Endometrium (tissue), 2 donors: ENCODE measurements around the gene CDKAL1.
"Not testable (repeated sequence)": the region's sequence is repeated elsewhere in the genome, so short reads cannot be mapped to it uniquely, and the experiment has no call there.

Experiments used
- FAIRE-seq: peaks from 2 replicates; lab custom pipeline; 2012; peaks lifted over from hg19 to GRCh38; lab: Jason Lieb, UNC
- donor health status: control.
- donor health status: control.

CDKAL1 gene

DNA sequence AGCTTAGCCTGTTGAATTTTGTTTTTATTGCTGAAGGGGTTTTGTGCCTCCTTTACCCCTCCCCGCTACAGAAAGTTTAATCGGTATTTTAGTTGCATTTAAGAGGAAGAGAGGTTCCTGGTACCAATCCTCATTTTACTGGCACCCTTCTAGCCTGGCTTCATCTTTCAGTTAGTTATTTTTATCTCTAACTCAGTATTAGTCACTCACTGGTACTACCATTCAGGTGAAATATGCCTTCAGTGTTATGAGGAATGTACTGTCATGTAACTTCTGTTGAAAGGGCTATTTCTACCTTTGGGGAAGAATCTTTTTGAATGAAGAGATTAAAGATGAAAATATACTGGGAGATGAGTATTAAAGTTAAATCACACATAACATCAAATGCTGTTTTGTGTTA is 211.8 kb downstream of the CDKAL1 start:
- no peak for FAIRE-seq

DNA sequence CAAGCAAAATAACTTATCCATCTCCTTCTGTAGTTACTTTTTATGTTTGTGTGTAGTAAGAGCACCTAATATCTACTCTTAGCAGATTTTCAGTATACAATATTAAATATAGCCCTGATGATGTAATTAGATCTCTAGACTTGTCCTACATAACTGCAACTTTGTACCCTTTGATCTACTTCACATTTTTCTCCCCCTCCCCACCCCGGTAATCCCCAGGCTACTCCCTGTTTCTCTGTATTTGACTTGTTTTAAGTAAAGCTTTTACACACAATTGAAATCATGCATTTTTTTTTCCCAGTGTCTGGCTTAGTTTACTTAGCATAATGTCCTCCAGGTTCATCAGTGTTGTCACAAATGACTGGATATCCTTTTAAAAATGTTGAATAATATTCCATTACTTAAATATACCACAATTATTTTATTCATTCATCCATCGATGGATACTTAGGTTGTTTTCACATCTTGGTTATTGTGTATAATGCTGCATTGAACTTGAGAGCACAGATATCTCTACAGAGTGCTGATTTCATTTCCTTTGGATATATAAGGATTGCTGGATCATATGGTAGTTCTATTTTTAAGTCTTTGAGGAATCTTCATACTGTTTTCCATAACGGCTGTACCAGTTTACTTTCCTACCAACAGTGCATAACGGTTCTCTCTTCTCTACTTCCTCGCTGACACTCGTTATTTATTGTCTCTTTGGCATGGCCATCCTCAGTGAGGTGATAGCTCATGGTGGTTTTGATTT is 212.7 kb downstream of the CDKAL1 start:
- FAIRE-seq: no peak

DNA sequence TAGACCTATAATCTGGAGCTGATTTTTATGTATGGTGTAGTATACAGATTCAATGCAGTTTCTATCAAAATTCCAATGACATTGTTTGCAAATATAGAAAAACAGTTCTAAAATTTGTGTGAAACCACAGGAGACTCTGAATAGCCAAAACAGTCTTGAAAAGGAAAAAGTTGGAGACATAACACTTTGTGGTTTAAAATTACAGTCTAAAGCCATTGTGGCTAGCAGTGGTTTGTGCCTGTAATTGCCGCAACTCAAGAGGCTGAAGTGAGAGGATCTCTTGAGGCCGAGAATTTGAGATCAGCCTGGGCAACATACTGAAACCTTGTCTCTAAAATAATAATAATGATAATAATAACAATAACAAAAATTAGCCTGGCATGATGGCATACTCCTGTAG is 213.7 kb downstream of the CDKAL1 start:
- no peak for FAIRE-seq

DNA sequence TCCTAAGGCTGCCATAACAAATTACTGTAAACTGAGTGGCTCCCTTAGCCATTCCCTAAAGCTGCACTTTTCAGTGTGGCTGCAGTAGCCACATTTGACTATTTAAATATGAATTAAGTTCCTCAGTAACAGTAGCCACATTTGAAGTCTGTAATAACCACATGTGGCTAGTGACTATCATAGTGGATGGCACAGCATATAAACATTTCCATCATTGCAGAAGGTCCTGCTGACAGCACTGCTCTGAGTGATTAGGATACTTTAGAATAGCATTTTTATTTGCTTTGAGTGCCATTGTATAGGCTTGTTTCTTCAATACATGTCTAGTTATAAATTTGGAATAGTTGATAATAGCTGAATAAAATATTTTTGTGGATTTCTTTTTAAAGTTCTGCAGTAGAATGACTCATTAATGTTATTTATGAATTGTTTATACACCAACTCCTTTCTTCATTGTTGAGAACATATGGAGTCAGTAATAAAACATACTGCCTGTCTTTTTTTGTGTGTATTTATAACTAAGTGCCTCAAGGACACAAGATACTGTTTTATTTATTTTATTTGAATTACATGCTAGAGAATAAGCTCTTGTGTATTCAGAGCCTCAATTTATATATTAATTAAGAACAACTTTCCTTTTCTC is 217.2 kb downstream of the CDKAL1 start:
- peak; percentile 91 for FAIRE-seq

DNA sequence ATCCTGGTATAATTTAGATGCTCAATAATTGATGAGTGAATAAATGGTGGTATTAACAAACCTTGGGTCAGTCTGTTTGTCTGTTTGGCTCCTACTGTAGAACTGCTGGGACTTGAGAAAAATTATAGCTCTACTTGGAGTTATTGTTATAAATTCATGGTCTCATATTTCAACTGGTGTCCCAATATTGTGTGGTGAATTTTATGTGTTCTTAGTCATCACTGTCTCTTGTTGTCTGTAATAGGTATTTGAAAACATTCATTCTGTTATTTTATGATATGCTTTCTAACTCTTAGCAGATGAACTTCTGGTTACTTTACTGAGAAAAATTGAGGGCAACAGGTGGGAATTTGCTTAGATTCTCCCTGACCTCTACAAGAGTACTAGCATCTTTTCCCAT is 221.4 kb downstream of the CDKAL1 start:
- no peak for FAIRE-seq

DNA sequence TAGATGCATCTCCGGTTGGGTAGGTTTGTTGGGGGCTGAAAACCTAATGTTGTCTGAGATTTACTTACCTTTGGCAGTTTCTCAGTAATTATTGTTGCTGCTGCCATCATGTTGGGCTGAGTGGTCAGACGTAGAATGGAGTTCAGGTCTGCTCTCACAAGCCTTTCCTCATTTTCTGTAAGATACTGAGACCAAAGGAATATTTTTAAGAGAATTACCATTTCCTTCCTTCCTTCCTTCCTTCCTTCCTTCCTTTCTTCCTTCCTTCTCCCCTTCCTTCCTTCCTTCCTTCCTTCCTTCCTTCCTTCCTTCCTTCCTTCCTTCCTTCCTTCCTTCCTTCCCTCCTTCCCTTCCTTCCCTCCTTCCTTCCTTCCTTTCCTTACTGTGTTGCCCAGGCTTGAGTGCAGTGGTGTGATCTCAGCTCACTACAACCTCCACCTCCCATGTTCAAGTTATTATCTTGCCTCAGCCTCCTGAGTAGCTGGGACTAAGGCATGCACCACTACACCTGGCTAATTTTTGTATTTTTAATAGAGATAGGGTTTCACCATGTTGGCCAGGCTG is 222.4 kb downstream of the CDKAL1 start:
- not testable (repeated sequence) for FAIRE-seq

DNA sequence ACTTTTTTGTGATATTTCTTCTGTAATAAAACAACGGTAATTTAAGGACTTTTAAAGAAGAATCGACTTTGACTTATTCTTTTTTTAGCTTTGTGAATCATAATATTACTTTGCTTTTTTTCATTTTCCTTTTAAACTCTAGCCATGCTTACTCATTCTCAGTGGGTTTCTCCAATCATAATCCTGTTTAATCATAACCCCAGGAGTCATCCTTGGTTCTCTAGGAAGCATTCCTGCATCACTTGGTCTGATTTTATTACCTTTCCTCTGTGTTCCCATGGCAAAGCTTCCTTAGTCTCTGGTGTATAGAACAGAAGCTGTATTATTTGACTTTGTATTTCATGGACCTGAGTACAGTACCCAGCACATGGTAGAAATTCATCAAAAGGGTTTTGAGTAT is 223.5 kb downstream of the CDKAL1 start:
- no peak for FAIRE-seq

DNA sequence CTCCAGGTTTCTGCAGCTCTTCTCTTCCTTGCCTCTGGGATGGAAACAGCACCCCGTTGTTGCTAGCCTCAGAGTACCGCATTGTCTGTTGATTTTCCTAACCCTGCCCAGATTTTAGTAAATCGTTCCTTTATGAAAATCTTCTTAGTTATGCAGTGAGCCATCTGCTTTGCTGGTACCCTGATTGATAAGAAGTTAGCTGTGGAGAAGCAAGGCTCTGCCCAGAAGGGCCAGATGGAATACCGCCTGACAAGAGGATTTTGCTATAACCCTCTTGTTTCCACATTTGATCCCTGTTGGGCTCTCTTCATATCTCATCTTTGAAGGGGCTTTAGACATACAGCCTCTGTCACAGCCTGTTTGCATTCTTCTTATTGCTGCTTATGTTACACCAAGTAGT is 229.0 kb downstream of the CDKAL1 start:
- FAIRE-seq: no peak

DNA sequence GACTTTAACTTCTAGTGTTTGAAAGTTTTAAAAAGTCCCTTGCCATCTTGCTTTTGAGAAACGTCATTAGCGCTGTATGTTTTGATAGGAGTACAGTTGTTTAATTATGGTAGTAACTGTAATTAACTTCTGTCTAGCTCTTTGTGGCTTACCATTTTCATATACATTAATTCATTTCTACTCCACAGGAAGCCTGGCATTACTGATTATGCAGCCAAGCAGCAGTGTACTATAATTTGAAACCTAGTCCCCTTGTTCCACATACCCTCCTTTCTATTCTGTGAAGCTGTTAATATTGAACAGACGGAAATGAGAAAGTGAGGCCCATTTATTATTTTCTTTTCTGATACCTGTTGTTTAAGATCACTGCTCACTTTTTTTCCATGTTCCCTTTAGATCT is 235.4 kb downstream of the CDKAL1 start:
- no peak for FAIRE-seq

DNA sequence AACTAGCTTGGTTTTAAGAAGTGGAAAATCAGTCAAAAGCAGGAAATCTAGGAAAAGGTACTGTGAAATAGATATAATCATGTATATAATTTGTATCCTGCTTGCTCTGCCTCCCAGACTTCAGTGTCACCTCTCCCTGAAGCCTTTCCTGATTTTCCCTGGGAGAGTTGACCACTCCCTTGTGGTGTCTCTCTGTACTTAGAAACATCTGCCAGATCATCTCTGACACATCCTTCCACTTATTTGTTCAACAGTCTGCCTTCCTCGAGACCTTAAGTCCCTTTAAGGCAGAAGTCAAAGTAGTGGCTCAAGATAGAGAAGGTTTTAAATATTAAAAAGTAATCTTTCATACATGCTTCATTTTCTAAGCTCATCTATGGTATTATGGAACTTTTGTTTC is 236.5 kb downstream of the CDKAL1 start:
- FAIRE-seq: no peak

DNA sequence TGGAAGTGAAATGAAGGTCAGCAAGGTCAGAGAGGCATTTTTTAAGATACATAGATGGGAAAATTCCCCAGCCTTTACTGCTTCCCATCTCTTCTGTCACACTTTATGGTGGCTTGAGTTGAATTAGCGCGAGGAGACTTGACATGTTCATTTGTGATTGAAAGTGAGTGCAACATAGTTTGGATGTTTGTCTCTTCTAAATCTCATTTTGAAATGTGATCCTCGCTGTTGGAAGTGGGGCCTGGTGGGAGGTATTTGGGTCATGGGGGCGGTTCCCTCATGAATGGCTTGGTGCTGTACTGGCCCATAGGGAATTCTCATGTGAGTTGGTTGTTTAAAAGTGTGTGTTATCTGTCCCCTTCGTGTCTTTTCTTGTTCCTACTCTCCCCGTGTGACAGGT is 237.2 kb downstream of the CDKAL1 start:
- FAIRE-seq: no peak

DNA sequence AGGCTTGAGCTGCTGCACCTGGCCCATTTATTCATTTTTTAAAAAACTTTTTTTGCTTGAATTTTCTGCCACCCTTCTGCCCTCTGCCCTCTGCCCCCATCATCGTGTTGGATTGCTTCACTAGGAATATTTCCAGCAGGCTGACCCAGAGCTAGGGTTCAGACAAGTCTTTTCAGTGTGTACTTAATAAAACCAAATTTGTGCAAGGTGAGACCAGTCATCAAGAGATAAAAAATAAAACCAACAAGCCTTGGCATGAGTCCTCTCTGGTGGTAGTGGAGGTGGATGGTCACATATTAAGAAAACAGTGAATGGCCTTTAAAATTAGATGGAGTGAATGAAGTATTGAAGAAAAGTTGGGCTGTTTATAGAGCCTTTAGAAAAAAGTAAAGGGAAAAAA is 239.6 kb downstream of the CDKAL1 start:
- no peak for FAIRE-seq

DNA sequence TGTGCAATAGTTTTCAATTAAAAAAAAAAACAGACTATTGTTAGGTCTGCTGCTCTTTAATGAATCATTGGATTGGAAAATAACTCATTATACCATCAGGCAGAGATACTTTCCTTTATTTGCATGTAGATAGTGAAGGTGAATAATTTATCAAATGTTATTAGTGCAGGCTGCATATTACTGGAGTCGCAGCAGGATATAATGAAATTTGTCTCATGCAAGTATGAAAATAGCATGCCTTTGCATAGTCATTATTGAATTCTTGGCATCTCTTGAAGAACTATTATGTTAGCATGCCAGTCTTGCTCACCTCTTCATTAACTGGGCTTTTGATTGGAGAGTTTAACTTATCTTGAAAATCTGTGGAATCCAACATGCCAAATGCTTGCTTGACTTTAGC is 241.7 kb downstream of the CDKAL1 start:
- no peak for FAIRE-seq

DNA sequence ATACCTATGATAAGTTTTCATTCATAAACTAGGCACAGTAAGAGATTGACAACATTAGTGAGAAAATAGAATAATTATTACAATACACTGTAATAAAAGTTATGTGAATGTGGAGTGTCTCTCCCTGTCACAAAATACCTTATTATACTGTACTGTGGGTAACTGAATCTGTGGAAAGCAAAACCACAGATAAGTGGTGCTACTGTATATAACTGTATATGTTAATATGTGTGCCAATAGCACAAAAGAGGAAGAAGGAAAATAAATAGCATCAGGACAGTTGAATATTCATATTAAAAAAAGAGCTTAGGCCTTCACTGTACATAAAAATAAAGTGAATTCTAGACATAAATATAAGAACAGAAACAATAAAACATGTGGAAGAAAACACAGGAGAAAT is 243.5 kb downstream of the CDKAL1 start:
- no peak for FAIRE-seq

DNA sequence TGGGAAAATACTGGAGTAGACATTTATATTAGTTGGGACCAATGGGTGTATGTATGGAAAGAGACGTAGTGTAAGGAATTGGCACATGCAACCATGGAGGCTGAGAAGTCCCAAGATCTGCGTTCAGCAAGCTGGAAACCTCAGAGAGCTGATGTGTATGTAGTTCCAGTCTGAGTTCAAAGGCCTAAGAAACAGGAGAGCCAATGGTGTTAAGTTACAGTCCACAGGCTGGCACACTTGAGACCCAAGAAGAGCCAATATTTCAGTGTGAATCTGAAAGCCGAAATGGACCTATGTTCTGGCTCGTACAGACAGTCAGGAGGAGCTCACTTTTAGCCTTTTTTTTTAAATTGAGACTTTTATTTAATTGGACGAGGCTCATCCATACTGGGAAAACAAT is 244.2 kb downstream of the CDKAL1 start:
- no peak for FAIRE-seq

DNA sequence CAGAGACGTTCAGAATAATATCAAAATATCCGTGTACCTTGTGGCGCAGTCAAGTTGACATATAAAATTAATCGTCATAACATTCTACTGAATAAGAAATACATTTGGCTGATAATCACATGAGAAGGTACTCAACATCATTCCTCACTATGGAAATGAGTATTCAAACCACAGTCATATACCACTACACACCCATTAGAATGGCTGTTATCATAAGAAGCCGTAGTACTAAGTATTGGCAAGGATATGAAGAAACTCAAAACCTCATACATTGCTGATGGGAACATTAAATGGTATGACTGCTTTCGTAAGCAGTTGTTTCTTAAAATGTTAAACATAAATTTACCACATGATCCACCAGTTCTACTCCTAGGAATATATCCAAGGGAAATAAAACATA is 244.7 kb downstream of the CDKAL1 start:
- no peak for FAIRE-seq

DNA sequence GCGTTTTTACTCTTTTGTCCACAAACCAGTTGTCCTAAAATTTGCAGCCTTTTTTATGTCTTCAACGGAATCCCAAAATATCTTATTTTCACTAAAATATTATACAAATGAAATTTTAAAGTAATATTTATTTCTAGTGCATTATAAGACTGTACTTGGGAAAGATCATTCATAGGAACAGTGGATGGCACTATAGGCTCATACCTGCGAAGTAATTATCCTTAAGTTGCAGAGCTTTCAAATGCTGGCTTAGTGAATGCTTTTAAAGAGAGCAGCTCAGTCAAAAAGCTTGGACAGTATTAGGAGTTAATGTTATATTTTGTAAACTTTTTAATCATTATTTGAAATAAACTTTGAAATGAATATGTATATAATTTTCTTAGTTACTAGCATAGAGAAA is 254.9 kb downstream of the CDKAL1 start:
- peak; percentile 35 for FAIRE-seq

DNA sequence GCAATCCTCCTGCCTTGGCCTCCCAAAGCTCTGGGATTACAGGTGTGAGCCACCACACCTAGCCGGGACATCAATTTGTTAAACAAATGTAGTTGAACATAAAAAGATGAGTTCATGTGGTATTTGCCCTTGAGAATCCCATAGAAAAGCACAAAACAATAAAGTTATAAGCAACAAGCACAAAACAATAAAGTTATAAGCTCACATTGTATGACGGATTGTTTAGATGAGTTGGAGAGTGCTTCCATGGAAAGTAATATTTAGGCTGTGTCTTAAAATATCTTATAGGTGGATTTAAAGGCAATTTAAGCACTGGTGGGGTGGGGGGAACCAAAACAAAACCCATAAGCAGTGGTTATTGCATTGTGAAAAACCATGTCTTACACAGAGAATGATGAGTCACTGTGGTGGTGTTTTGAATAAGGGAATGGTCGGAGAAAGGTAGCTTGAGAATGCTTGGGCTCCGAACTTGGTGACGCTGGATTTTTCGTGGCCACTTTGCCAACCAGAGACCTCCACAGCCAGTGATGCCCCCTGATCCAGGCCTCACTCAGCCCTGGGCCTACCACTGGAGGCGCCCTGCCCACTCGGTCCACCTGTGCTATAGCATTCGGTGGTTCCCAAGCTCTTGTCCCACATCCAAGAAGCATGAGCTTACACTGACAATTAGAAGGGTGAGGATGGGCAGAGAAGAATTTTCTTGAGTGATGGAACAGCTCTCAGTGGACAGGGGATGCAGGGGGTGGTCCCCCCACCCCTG is 256.0 kb downstream of the CDKAL1 start:
- FAIRE-seq: no peak

DNA sequence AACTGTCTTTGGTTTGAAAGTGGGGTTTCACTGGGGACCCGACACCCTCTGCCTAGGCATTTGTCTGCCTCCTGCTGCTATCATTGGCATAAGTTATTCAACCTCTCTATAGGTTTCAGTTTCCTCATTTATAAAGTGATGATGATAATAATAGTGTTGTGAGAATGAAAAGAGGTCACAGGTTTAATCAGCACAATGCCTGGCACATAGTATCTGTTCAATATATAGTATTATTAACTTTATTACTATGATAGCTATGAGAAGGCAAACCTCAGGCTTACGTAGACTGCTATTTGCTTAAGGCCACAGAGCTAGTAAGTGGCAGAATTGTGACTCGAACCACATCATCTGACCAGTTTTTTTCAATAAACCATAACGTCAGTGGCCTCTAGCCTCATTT is 256.8 kb downstream of the CDKAL1 start:
- FAIRE-seq: no peak

DNA sequence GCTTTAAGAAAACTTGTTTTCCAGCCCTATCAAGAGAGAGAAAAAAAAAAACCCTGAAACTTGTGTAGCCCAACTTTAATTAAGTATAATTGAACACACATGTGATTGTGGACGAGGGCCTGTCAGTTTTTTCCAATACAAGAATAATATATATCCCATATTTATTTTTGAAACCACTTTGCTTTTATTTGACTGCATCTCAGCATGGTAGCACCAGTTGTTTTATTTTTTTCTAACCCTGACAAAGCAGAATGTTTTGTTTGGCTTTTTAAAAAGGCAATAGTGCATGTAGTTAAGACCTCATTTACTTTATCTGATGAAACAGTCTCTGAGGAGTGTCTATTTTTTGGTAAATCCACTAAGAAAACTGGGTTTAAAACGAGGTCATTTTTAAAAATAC is 257.7 kb downstream of the CDKAL1 start:
- peak; percentile 98 for FAIRE-seq

DNA sequence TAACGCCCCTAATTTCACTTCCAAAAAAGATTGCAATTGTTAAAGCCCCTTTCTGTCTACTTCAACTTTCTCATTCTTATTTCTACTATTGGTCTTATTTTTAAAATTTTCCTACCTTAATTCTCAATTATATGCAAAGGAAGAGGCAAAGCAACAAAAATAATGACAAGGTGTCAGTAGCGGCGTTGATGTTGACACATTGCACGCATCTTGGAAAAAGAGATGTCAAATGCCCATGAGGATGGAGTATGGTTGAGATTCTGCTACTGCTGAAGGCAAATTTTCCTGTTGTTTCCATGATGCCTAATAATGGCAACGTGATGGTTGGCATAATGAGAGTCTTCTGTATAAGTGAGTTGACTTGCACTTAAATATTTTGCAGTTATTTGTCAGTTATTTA is 258.9 kb downstream of the CDKAL1 start:
- FAIRE-seq: no peak

DNA sequence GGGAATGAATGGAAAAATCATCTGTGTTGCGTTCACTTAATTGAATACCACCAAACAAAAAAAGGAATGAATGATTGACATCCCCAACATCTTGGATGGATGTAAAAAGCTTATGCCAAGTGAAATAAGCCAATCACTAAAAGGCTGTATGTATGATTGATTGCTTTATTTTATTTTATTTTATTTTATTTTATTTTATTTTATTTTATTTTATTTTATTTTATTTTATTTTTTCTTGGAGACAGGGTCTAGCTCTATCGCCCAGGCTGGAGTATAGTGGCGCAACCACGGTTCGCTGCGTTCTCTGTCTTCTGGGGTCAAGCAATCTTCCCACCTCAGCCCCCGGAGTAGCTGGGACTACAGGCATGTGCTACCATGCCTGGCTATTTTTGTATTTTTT is 263.3 kb downstream of the CDKAL1 start:
- FAIRE-seq: no peak

DNA sequence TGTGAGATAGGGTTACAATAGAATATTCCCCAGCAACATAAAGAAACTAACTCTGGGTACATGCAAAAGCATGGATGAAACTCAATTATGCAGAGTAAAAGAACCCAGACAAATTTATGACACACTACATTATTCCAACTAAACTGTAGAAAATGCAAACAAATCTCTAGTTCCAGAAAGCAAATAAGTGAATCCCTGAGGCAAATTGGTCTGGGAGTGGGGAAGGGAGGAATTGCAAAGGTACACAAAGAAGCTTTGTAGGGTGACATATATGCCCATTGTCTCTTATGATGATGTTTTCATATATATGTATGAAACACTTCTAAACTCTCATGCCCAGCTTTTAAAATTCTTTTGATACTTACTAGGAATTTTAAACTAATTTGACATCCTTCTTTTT is 266.0 kb downstream of the CDKAL1 start:
- FAIRE-seq: no peak
